Hypothalamus (tissue), 51 donors: ENCODE results near the gene PCDHGC4.

ENCODE experiments used
- DNase-seq, 51 donors: peaks; one replicate each; lab custom pipeline; 2025; lab: John Stamatoyannopoulos, UW

The PCDHGC4 gene

GRCh38 chr5:141484641-141485311, at the start of gene PCDHGC4:
PCDHGC4 (plus strand) TSS chr5:141485030; CDS start chr5:141485174, 144 bp downstream.
- DNase-seq, result peak in 19 of 51 donors; percentile 33 to 69 (median 53)

- DNase-seq, result no peak
Measured at GRCh38 chr5:141437221-141437620, 47.6 kb upstream of the PCDHGC4 start.

GRCh38 chr5:141439411-141440141, 45.3 kb upstream of the PCDHGC4 start:
- no peak for DNase-seq

- no peak for DNase-seq
Measured at GRCh38 chr5:141440341-141440740, 44.5 kb upstream of the PCDHGC4 start.

GRCh38 chr5:141441571-141442170, 43.2 kb upstream of the PCDHGC4 start:
- DNase-seq, result no peak

- DNase-seq, result no peak
Measured at GRCh38 chr5:141465351-141465750, 19.5 kb upstream of the PCDHGC4 start.

- DNase-seq, result peak in 43 of 51 donors; percentile 43 to 92 (median 82)
Measured at GRCh38 chr5:141475625-141476131, 9.2 kb upstream of the PCDHGC4 start, which contains the start of gene PCDHGC3. PCDHGC3 (plus strand) TSS chr5:141475966; CDS start chr5:141476117, 151 bp downstream.

GRCh38 chr5:141476132-141476911, 8.5 kb upstream of the PCDHGC4 start:
- peak in 11 of 51 donors; percentile 27 to 80 (median 46) for DNase-seq

GRCh38 chr5:141477044-141477575, 7.7 kb upstream of the PCDHGC4 start:
- DNase-seq, result peak in 2 of 51 donors; percentile 30 to 60

- DNase-seq, result no peak
Measured at GRCh38 chr5:141477815-141478214, 7.0 kb upstream of the PCDHGC4 start.

- no peak for DNase-seq
Measured at GRCh38 chr5:141478321-141478945, 6.4 kb upstream of the PCDHGC4 start.

GRCh38 chr5:141479776-141480175, 5.1 kb upstream of the PCDHGC4 start:
- DNase-seq, result no peak

GRCh38 chr5:141483902-141484301, 928 bp upstream of the PCDHGC4 start:
- peak in 1 of 51 donors; percentile 31 for DNase-seq

- peak in 1 of 51 donors; percentile 68 for DNase-seq
Measured at GRCh38 chr5:141484310-141484640, 555 bp upstream of the PCDHGC4 start.

GRCh38 chr5:141485321-141486055, 658 bp downstream of the PCDHGC4 start:
- DNase-seq, result peak in 4 of 51 donors; percentile 19 to 64 (median 46)

GRCh38 chr5:141486091-141486490, 1.3 kb downstream of the PCDHGC4 start:
- DNase-seq, result no peak

- no peak for DNase-seq
Measured at GRCh38 chr5:141487131-141487530, 2.3 kb downstream of the PCDHGC4 start.

- peak in 26 of 51 donors; percentile 27 to 86 (median 69) for DNase-seq
Measured at GRCh38 chr5:141488591-141489561, 4.0 kb downstream of the PCDHGC4 start, which contains the start of gene PCDHGC5. PCDHGC5 (plus strand) TSS chr5:141489081; CDS start chr5:141489241, 160 bp downstream.
